HCT116 (cell line): ENCODE measurements around the gene VMP1. TPM values are rescaled to one million over a fixed set of nuclear protein-coding genes. Genes with fewer than 3 reads are reported as not detected.

Experiments
- ATAC-seq: fragments of 200-7000 bp; cut with Tn5 transposase; 2 replicates; pipeline ENCODE4 v1.9.1; 2020; ENCODE audit warnings: mild to moderate bottlenecking, moderate library complexity
- BruUV-seq: library from RNA; stranded (reverse); fragments of 400-500 nt; replicated peaks from 2 replicates; lab custom pipeline; 2021; lab: Mats Ljungman, UMichigan
- CTCF ChIA-PET: fragments of 300-600 bp; sonication (Branson Sonifier 250); formaldehyde crosslinking; loops from one replicate; lab custom pipeline; 2021; ENCODE audit warnings: antibody characterized with exemption; lab: Charles Lee
- POLR2A ChIA-PET: fragments of 300-600, 350-600 bp; sonication (Branson Sonifier 250); formaldehyde crosslinking; loops from one replicate; lab custom pipeline; 2021; ENCODE audit warnings: antibody characterized with exemption; lab: Charles Lee
- RAD21 ChIA-PET, 2 experiments: fragments of 300-600 bp; sonication (Branson Sonifier 250); formaldehyde crosslinking; loops; one replicate each; lab custom pipeline; 2023; ENCODE audit warnings: low total read pairs in 2 of 2; ENCODE audit not compliant: uncharacterized antibody in 2 of 2, unreplicated experiment in 2 of 2, low non-redundant PET in 1 of 2; lab: Charles Lee
- DNase-seq: peaks from one replicate; pipeline ENCODE4 v3.0.0-alpha.2; 2010; ENCODE audit warnings: low read depth, low spot score
- H2AFZ ChIP-seq: fragments of 200-600 bp; shearing (Covaris generic), sonication (generic); 2 replicates; pipeline ENCODE4 v1.6.1; 2017; ENCODE audit warnings: low read depth, mixed run types, mixed read lengths, antibody characterized with exemption, low read length; ENCODE audit not compliant: poor library complexity, severe bottlenecking
- H3K27ac ChIP-seq: 2 replicates; pipeline ENCODE4 v1.5.1; 2012; ENCODE audit warnings: low read depth, low read length
- H3K27me3 ChIP-seq: fragments of 200-600 bp; sonication (generic); 2 replicates; pipeline ENCODE4 v1.6.1; 2016; ENCODE audit warnings: mixed run types, low read length, mixed read lengths; ENCODE audit not compliant: insufficient read depth
- H3K36me3 ChIP-seq, 2 experiments: fragments of 200-500 bp in 1 of 2; fragments of 200-600 bp in 1 of 2; sonication (Bioruptor generic) in 1 of 2; sonication (generic) in 1 of 2; 2 replicates each; pipeline versions ENCODE4 v1.5.1 to v1.6.1; 2014 to 2016; ENCODE audit warnings: low read length in 2 of 2, inconsistent platforms in 1 of 2, mixed read lengths in 1 of 2, mixed run types in 1 of 2; ENCODE audit not compliant: insufficient read depth in 2 of 2, control insufficient read depth in 1 of 2
- H3K4me1 ChIP-seq, 2 experiments: fragments of 200-600 bp in 1 of 2; sonication (generic) in 1 of 2; 2 replicates each; pipeline versions ENCODE4 v1.5.1 to v1.6.1; 2012 to 2017; ENCODE audit warnings: low read length in 2 of 2, inconsistent platforms in 1 of 2, mild to moderate bottlenecking in 1 of 2, mixed read lengths in 1 of 2, mixed run types in 1 of 2, moderate library complexity in 1 of 2; ENCODE audit not compliant: insufficient read depth in 2 of 2, control insufficient read depth in 1 of 2
- H3K4me2 ChIP-seq: fragments of 200-600 bp; sonication (generic); 2 replicates; pipeline ENCODE4 v1.6.1; 2017; ENCODE audit warnings: mixed run types, low read length, mixed read lengths
- H3K4me3 ChIP-seq, 2 experiments: fragments of 200-600 bp in 1 of 2; sonication (generic) in 1 of 2; replicated peaks in 1 of 2; 2 replicates each; pipeline ENCODE4 v1.5.1; 2011 to 2016; ENCODE audit warnings: low read length in 2 of 2, control low read depth in 1 of 2, low read depth in 1 of 2, mild to moderate bottlenecking in 1 of 2, mixed read lengths in 1 of 2, mixed run types in 1 of 2
- H3K79me2 ChIP-seq: fragments of 200-600 bp; sonication (generic); 2 replicates; pipeline ENCODE4 v1.6.1; 2017; ENCODE audit warnings: mild to moderate bottlenecking, mixed run types, low read length, moderate library complexity, mixed read lengths; ENCODE audit not compliant: insufficient read depth
- H3K9ac ChIP-seq: fragments of 200-600 bp; sonication (generic); 2 replicates; pipeline ENCODE4 v1.6.1; 2016; ENCODE audit warnings: low read length, mixed read lengths
- H3K9me2 ChIP-seq: fragments of 200-600 bp; sonication (generic), shearing (Covaris generic); 2 replicates; pipeline ENCODE4 v1.6.1; 2017; ENCODE audit warnings: mixed run types, mild to moderate bottlenecking, moderate library complexity; ENCODE audit not compliant: insufficient read depth
- H3K9me3 ChIP-seq, 2 experiments: fragments of 200-500 bp in 1 of 2; fragments of 200-600 bp in 1 of 2; sonication (Bioruptor generic) in 1 of 2; sonication (generic) in 1 of 2; 2 replicates each; pipeline ENCODE4 v1.6.1; 2014 to 2017; ENCODE audit warnings: low read length in 2 of 2, mixed read lengths in 2 of 2, inconsistent platforms in 1 of 2, low read depth in 1 of 2, mild to moderate bottlenecking in 1 of 2, mixed run types in 1 of 2, moderate library complexity in 1 of 2; ENCODE audit not compliant: control insufficient read depth in 1 of 2, insufficient read depth in 1 of 2
- H4K20me1 ChIP-seq: fragments of 200-600 bp; sonication (generic), shearing (Covaris generic); 2 replicates; pipeline ENCODE4 v1.6.1; 2017; ENCODE audit warnings: mixed run types, mild to moderate bottlenecking, moderate library complexity; ENCODE audit not compliant: insufficient read depth
- CEBPB ChIP-seq: IDR thresholded peaks from 2 replicates; pipeline ENCODE4 v1.6.1; 2012; ENCODE audit warnings: low read depth
- EGR1 ChIP-seq: IDR thresholded peaks from 2 replicates; pipeline ENCODE4 v1.6.1; 2012; ENCODE audit warnings: low read depth
- ELF1 ChIP-seq: IDR thresholded peaks from 2 replicates; pipeline ENCODE4 v1.6.1; 2012; ENCODE audit warnings: low read depth, borderline replicate concordance
- EZH2 ChIP-seq: fragments of 200-600 bp; sonication (generic); IDR thresholded peaks from 2 replicates; pipeline ENCODE4 v1.6.1; 2017; ENCODE audit warnings: antibody characterized with exemption, mixed run types
- EZH2phosphoT487 ChIP-seq: fragments of 200-600 bp; IDR thresholded peaks from 2 replicates; pipeline ENCODE4 v1.6.1; 2018; ENCODE audit warnings: antibody characterized with exemption, borderline replicate concordance
- FOSL1 ChIP-seq: IDR thresholded peaks from 2 replicates; pipeline ENCODE4 v1.6.1; 2012; ENCODE audit warnings: low read depth
- JUND ChIP-seq: IDR thresholded peaks from 2 replicates; pipeline ENCODE4 v1.6.1; 2012
- POLR2AphosphoS5 ChIP-seq: IDR thresholded peaks from 2 replicates; pipeline ENCODE4 v1.6.1; 2011; ENCODE audit warnings: mild to moderate bottlenecking, low read depth, low read length, moderate library complexity
- RAD21 ChIP-seq: IDR thresholded peaks from 2 replicates; pipeline ENCODE4 v1.6.1; 2012; ENCODE audit warnings: low read depth, mild to moderate bottlenecking
- SIN3A ChIP-seq: IDR thresholded peaks from 2 replicates; pipeline ENCODE4 v1.6.1; 2012; ENCODE audit warnings: low read depth
- SRF ChIP-seq: IDR thresholded peaks from 2 replicates; pipeline ENCODE4 v1.6.1; 2012; ENCODE audit warnings: low read depth
- TCF7L2 ChIP-seq: IDR thresholded peaks from 2 replicates; pipeline ENCODE4 v1.7.0; 2011; ENCODE audit warnings: borderline replicate concordance, inconsistent platforms; ENCODE audit not compliant: insufficient read depth, insufficient read length; ENCODE audit errors: extremely low read depth
- ZFX ChIP-seq: fragments of 450-650 bp; IDR thresholded peaks from 2 replicates; pipeline ENCODE4 v1.6.1; 2017
- ZNF274 ChIP-seq: fragments of 200-500 bp; sonication (Bioruptor generic); IDR thresholded peaks from 2 replicates; pipeline ENCODE4 v1.6.1; 2014; ENCODE audit warnings: mild to moderate bottlenecking, low read depth, low read length, inconsistent platforms
- intact Hi-C: fragments of 100-400 bp; cut with micrococcal nuclease; formaldehyde crosslinking; loops from 2 replicates; pipeline ENCODE4 v1.10.0; 2022
- total RNA-seq: library from RNA; stranded (reverse); gene quantifications from one replicate; pipeline ENCODE4 v1.2.1, GENCODE V29; 2021; ENCODE audit not compliant: unreplicated experiment
- TF ChIP-seq, protein P1 (sequence below), 3 experiments: fragments of 200-600 bp in 1 of 3; sonication (generic) in 1 of 3; IDR thresholded peaks in 2 of 3; conservative IDR thresholded peaks in 1 of 3; 2 replicates each; pipeline ENCODE4 v1.5.1; 2012 to 2017; ENCODE audit warnings: low read depth in 2 of 3, low read length in 2 of 3, antibody characterized with exemption in 1 of 3, borderline replicate concordance in 1 of 3, control low read depth in 1 of 3, mild to moderate bottlenecking in 1 of 3, mixed read lengths in 1 of 3, mixed run types in 1 of 3, moderate library complexity in 1 of 3; ENCODE audit not compliant: insufficient read depth in 1 of 3
- TF ChIP-seq, protein P2 (sequence below): IDR thresholded peaks from 2 replicates; pipeline ENCODE4 v1.6.1; 2011; ENCODE audit warnings: mild to moderate bottlenecking, low read length, moderate library complexity; ENCODE audit not compliant: insufficient replicate concordance; ENCODE audit errors: extremely low read depth
- TF ChIP-seq, protein P3 (sequence below): IDR thresholded peaks from 2 replicates; pipeline ENCODE4 v1.6.1; 2012
- TF ChIP-seq, protein P4 (sequence below): IDR thresholded peaks from 2 replicates; pipeline ENCODE4 v1.6.1; 2012

VMP1 gene
- total RNA-seq, 1 experiment from 2014 or later, result 366 TPM

DNA sequence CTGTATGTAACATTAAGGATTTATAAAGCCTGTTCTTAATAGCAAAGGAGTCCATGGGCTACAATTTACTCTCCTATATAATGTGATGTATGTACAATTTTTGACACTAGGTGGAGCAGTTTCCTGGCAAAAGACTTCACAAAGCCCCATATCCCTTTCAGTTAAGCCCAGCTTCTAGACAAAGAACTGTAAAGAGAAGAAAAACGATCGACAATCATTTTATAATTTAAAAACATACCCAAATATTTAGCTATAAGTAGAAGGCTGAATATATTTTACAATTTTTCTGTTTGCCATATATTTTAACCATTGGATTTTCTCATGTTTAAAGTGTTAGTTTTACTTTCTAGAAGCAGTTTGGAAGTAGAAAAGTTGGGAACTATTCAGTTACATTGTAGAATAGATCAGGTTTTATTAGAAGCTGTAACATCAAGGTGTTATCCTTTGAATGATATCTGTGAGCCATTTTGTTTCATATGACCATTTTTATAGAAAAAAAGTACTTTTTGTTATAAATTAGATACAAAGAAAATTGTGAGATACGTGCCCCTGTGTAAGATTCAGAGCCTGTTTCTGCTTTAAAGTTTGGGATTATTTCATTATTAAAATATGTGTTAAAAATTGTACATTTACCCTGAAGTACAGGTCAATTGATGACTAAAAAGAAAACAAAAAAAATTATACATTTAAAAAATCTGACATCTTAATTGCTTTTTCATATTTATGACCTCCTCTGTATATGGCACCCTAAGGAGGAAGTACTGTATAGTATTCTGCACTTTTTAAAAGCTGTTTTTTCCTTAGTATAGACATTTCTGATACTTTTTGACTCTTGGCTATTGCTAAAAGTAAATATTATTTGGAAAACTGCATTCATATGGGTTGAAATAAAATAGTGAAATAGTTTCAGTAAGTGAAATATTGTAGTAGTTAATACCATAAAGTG lies 46.3 kb downstream of the VMP1 start:
- Histone ChIP-seq H3K9me3 (no peaks in the 10 kb centered on the region; a peak in 1 of 4 replicates), H3K4me2 (peak overlapping the region; percentile 53), H2AFZ (no peak overlapping the region), H3K27me3 (no peaks in the 10 kb centered on the region), H3K9me2 (no peaks in the 10 kb centered on the region), H3K79me2 (peaks cover 8% of the 10 kb centered on the region), H3K9ac (peak overlapping the region; percentile 56), H3K4me3 (peak overlapping the region in 1 of 2 experiments; percentile 2; a peak in 1 of 4 replicates), H4K20me1 (no peaks in the 10 kb centered on the region), H3K36me3 (peaks cover 0 to 10% of the 10 kb centered on the region in 2 experiments; a peak in 1 of 4 replicates), H3K4me1 (peaks cover 81 to 94% of the 10 kb centered on the region in 2 experiments), H3K27ac (peak overlapping the region; percentile 91)
- no peak for TF ChIP-seq POLR2AphosphoS5
- TF ChIP-seq, protein P1, sequence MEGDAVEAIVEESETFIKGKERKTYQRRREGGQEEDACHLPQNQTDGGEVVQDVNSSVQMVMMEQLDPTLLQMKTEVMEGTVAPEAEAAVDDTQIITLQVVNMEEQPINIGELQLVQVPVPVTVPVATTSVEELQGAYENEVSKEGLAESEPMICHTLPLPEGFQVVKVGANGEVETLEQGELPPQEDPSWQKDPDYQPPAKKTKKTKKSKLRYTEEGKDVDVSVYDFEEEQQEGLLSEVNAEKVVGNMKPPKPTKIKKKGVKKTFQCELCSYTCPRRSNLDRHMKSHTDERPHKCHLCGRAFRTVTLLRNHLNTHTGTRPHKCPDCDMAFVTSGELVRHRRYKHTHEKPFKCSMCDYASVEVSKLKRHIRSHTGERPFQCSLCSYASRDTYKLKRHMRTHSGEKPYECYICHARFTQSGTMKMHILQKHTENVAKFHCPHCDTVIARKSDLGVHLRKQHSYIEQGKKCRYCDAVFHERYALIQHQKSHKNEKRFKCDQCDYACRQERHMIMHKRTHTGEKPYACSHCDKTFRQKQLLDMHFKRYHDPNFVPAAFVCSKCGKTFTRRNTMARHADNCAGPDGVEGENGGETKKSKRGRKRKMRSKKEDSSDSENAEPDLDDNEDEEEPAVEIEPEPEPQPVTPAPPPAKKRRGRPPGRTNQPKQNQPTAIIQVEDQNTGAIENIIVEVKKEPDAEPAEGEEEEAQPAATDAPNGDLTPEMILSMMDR (IDR thresholded peaks at IDR 0.05 in 2 of 3, conservative IDR thresholded peaks at IDR 0.05 in 1 of 3; ENCODE audit: borderline replicate concordance in 1 of 3, insufficient read depth in 1 of 3, low read depth in 2 of 3, low read length in 2 of 3), result peak; percentile 68 to 94 (median 91)
- TF ChIP-seq, protein P2, sequence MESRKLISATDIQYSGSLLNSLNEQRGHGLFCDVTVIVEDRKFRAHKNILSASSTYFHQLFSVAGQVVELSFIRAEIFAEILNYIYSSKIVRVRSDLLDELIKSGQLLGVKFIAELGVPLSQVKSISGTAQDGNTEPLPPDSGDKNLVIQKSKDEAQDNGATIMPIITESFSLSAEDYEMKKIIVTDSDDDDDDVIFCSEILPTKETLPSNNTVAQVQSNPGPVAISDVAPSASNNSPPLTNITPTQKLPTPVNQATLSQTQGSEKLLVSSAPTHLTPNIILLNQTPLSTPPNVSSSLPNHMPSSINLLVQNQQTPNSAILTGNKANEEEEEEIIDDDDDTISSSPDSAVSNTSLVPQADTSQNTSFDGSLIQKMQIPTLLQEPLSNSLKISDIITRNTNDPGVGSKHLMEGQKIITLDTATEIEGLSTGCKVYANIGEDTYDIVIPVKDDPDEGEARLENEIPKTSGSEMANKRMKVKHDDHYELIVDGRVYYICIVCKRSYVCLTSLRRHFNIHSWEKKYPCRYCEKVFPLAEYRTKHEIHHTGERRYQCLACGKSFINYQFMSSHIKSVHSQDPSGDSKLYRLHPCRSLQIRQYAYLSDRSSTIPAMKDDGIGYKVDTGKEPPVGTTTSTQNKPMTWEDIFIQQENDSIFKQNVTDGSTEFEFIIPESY, result no peak
- TF ChIP-seq EZH2, result no peak
- no peak for TF ChIP-seq SRF
- no peak for TF ChIP-seq ELF1
- TF ChIP-seq RAD21, result peak; percentile 98
- TF ChIP-seq EGR1, result no peak
- TF ChIP-seq, protein P3, sequence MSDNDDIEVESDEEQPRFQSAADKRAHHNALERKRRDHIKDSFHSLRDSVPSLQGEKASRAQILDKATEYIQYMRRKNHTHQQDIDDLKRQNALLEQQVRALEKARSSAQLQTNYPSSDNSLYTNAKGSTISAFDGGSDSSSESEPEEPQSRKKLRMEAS, result no peak
- TF ChIP-seq CEBPB, result no peak
- no peak for TF ChIP-seq SIN3A
- TF ChIP-seq, protein P4, sequence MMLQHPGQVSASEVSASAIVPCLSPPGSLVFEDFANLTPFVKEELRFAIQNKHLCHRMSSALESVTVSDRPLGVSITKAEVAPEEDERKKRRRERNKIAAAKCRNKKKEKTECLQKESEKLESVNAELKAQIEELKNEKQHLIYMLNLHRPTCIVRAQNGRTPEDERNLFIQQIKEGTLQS, result no peak
- no peak for TF ChIP-seq ZFX
- peak; percentile 23; the same call in 1 of the 2 replicates for TF ChIP-seq FOSL1
- TF ChIP-seq TCF7L2, result no peak
- no peak for TF ChIP-seq EZH2phosphoT487
- no peak for TF ChIP-seq ZNF274
- TF ChIP-seq JUND, result peak; percentile 14; the same call in 1 of the 2 replicates
- DNase-seq, result peak; percentile 88
- intact Hi-C loops, result loop anchor here (1.0 to 5.0 kb wide), 4 partner anchors 30 to 441 kb away; no protein-coding TSS in a partner anchor
- RAD21 ChIA-PET, result interaction anchor here (0.7 to 2.8 kb wide), 9 partner anchors 32 to 443 kb away, joined by 3 to 12 read pairs (median 4); no protein-coding TSS in a partner anchor
- CTCF ChIA-PET, result interaction anchor here (0.9 to 4.8 kb wide), 25 partner anchors 8 to 283 kb away, joined by 3 to 40 read pairs (median 6); partner anchors contain the start of gene PTRH2
- peak; percentile 41 for ATAC-seq
- BruUV-seq, result TSS peak; percentile 96
- POLR2A ChIA-PET, result interaction anchor here (0.6 to 10.0 kb wide), 16 partner anchors 8 to 211 kb away, joined by 3 to 443 read pairs (median 6); partner anchors contain the start of genes PTRH2, RNFT1 and VMP1
